GM18861 (cell line): ENCODE data around the gene NFKBIB.
A peak's percentile ranks its signal among the peaks of the same experiment; 100 is the strongest.
"Not testable (repeated sequence)": the region's sequence is repeated elsewhere in the genome, so short reads cannot be mapped to it uniquely, and the experiment has no call there.

Experiments
- ATAC-seq: cut with Tn5 transposase; IDR thresholded peaks from one replicate; pipeline ENCODE4 v1.9.1; 2021; ENCODE audit not compliant: unreplicated experiment

NFKBIB gene

DNA sequence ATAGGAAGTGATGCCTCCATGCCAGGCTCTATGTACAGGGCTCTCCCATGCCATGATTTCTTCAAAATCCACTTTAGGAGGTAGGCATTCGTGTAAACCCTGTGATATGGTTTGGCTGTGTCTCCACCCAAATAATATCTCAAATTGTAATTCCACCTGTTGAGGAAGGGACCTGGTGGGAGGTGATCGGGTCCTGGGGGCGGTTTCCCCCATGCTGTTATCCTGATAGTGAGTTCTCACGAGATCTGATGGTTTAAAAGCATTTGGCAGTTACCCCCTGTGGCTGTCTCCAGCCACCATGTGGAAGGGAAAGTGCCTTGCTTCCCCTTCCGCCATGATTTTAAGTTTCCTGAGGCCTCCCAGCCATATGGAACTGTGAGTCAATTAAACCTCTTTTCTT is 22.7 kb downstream of the NFKBIB start:
- no peak for ATAC-seq

DNA sequence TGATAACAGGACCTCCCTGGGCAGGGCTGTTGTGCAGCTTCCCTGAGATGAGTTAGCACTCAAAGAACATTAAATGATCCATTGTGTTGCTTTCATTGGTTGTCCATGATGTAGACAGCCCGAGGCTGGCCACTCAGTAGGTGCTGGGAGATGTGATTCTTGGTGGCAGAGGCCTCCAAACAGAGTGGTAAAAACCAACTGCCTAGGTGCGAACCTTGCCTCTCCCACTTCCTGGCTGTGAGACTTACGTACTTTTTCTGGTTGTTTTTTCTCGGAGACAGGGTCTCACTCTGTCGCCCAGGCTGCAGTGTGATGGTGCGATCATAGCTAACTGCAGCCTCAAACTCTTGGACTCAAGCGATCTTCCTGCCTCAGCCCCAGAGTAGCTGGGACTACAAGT is 24.6 kb downstream of the NFKBIB start:
- ATAC-seq: no peak

DNA sequence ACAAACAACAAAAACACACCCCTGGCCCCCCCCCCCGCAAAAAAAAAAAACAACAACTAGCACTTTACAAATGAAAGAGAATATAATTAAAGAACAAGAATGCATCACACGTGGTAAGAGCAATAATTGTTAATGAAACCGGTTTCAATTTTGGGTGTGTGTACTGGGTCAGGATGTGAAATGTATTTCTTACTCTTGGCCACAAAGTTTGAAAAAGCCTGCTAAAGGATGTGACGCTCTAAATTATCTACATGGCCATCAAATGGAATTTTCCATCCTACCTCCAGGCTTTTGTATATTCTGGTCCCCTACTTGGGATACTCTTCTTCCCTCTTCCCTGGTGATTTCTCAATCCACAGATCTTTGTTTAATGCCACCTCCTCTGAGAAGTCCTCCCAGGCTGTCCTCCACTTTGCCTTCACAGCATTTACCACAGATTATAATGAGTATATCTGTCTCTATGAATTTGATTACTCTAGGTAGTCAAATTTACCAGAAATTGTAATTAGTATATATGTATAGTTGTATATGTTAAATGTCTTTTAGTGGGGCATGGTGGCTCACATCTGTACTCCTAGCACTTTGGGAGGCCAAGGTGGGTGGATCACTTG is 28.7 kb downstream of the NFKBIB start:
- ATAC-seq: no peak

- peak; percentile 53 for ATAC-seq
These were observed 30.4 kb downstream of the NFKBIB start, which contains the start of gene SARS2 for GRCh38 chr19:38929929-38930775. Gene SARS2 (minus strand): TSS chr19:38930763. CDS start chr19:38930736, 27 bp downstream.

- peak; percentile 86 for ATAC-seq
These were observed 31.2 kb downstream of the NFKBIB start, which contains the start of gene MRPS12 for GRCh38 chr19:38930776-38931520. Gene MRPS12 (plus strand): TSS chr19:38930944. CDS start chr19:38931295, 351 bp downstream.

- no peak for ATAC-seq
These were observed 31.7 kb downstream of the NFKBIB start for GRCh38 chr19:38931521-38931793.

DNA sequence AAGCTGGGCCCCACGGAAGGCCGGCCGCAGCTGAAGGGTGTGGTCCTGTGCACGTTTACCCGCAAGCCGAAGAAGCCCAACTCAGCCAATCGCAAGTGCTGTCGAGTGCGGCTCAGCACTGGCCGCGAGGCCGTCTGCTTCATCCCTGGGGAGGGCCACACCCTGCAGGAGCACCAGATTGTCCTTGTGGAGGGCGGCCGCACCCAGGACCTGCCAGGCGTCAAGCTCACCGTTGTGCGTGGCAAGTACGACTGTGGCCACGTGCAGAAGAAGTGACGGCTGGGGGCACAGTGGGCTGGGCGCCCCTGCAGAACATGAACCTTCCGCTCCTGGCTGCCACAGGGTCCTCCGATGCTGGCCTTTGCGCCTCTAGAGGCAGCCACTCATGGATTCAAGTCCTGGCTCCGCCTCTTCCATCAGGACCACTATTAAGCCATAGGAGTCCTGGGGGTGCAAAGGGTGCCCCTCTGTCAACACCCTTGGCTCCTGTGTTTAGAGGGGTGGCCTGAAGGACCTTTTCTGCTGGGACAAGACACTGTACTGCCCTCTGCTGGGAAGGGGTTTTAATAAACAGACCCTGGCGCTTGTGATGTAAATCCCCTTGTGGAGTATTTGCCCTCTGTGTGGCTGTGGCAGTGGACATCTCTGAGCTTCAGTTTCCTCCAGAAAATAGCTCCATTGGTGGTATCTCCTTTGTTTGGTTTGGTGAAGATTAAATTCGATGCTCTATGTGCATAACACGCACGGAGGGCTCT is 32.8 kb downstream of the NFKBIB start:
- ATAC-seq: no peak

DNA sequence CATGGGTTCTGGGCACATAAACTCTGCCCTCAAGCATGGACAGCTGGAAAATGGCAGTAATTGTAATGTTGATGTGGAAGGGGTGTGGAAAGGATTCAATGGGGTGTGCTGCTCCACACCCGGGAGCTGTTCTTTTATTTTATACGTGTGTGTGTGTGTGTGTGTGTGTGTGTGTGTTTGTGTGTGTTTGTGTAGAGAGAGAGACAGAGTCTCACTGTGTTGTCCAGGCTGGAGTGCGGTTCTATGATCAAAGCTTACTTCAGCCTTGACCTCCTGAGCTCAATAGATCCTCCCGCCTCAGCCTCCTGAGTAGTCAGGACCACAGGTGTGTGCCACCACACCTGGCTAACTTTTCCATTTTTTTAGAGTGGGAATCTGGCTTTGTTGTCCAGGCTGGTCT is 33.8 kb downstream of the NFKBIB start:
- ATAC-seq: no peak

- no peak for ATAC-seq
These were observed 40.2 kb downstream of the NFKBIB start for GRCh38 chr19:38939957-38940356.

GRCh38 chr19:38941466-38941865 is 41.7 kb downstream of the NFKBIB start:
- ATAC-seq: not testable (repeated sequence)

DNA sequence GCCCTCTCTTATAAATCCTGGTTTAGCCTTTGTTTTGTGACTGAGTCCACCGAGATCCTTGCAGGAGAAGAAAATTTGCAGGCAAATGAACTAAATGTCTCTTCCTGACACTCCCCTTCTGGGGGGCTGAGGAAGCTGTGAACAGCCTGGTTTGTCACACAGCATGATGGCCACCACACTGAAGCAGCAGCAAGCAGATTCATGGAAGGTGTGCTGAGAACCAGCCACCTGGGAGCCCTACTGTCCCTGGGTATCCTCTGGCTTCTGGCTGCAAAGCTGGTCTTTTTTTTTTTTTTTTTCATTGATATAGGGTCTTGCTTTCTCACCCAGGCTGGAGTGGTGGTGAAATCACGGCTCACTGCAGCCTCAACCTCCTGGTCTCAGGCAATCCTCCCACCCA is 42.2 kb downstream of the NFKBIB start:
- ATAC-seq: no peak

- ATAC-seq: no peak
These were observed 42.9 kb downstream of the NFKBIB start for GRCh38 chr19:38942471-38943181.

- no peak for ATAC-seq
These were observed 45.3 kb downstream of the NFKBIB start for GRCh38 chr19:38944981-38945506.

GRCh38 chr19:38945562-38946228 is 45.9 kb downstream of the NFKBIB start:
- no peak for ATAC-seq

GRCh38 chr19:38946229-38947010 is 46.7 kb downstream of the NFKBIB start:
- ATAC-seq: no peak

- no peak for ATAC-seq
These were observed 50.0 kb downstream of the NFKBIB start for GRCh38 chr19:38949580-38950367.

GRCh38 chr19:38951187-38951586 is 51.4 kb downstream of the NFKBIB start:
- no peak for ATAC-seq
